RWPE2 (cell line): Measurements from ENCODE around the gene LAMA5.

Experiments used
- ATAC-seq: fragments of 200-7000 bp; cut with Tn5 transposase; 3 replicates; pipeline ENCODE4 v1.9.1; 2021; ENCODE audit warnings: low read depth
- DNase-seq: peaks from one replicate; pipeline ENCODE4 v3.0.0-alpha.2; 2020; ENCODE audit warnings: low spot score
- H3K27ac ChIP-seq: fragments of 450-650 bp; 2 replicates; pipeline ENCODE4 v1.5.1; 2017; ENCODE audit warnings: mild to moderate bottlenecking; ENCODE audit not compliant: poor library complexity, severe bottlenecking
- H3K27me3 ChIP-seq: fragments of 250-450 bp; sonication (Bioruptor Pico); 2 replicates; pipeline ENCODE4 v1.5.1; 2021; ENCODE audit warnings: mild to moderate bottlenecking, moderate library complexity; ENCODE audit not compliant: insufficient read depth, poor library complexity, severe bottlenecking
- H3K36me3 ChIP-seq: fragments of 250-450 bp; sonication (Bioruptor Pico); 2 replicates; pipeline ENCODE4 v1.5.1; 2020; ENCODE audit warnings: low read depth, mild to moderate bottlenecking, moderate library complexity
- H3K4me1 ChIP-seq: fragments of 250-450 bp; sonication (Bioruptor Pico); 2 replicates; pipeline ENCODE4 v1.5.1; 2021; ENCODE audit warnings: mild to moderate bottlenecking, moderate library complexity; ENCODE audit not compliant: insufficient read depth, poor library complexity, severe bottlenecking
- H3K4me3 ChIP-seq: fragments of 250-450 bp; sonication (Bioruptor Pico); 2 replicates; pipeline ENCODE4 v1.5.1; 2021; ENCODE audit warnings: mild to moderate bottlenecking, moderate library complexity; ENCODE audit not compliant: severe bottlenecking
- H3K9me3 ChIP-seq: fragments of 250-450 bp; sonication (Bioruptor Pico); 2 replicates; pipeline ENCODE4 v1.5.1; 2021; ENCODE audit warnings: mild to moderate bottlenecking, moderate library complexity; ENCODE audit not compliant: severe bottlenecking
- CTCF ChIP-seq: fragments of 450-650 bp; IDR thresholded peaks from one replicate; pipeline ENCODE4 v1.5.1; 2017; ENCODE audit warnings: mild to moderate bottlenecking, moderate library complexity; ENCODE audit not compliant: poor library complexity, severe bottlenecking

Gene LAMA5

GRCh38 chr20:62327726-62328495 is 39.2 kb downstream of the LAMA5 start:
- no peaks in the 10 kb centered on the region for H3K9me3 ChIP-seq

DNA sequence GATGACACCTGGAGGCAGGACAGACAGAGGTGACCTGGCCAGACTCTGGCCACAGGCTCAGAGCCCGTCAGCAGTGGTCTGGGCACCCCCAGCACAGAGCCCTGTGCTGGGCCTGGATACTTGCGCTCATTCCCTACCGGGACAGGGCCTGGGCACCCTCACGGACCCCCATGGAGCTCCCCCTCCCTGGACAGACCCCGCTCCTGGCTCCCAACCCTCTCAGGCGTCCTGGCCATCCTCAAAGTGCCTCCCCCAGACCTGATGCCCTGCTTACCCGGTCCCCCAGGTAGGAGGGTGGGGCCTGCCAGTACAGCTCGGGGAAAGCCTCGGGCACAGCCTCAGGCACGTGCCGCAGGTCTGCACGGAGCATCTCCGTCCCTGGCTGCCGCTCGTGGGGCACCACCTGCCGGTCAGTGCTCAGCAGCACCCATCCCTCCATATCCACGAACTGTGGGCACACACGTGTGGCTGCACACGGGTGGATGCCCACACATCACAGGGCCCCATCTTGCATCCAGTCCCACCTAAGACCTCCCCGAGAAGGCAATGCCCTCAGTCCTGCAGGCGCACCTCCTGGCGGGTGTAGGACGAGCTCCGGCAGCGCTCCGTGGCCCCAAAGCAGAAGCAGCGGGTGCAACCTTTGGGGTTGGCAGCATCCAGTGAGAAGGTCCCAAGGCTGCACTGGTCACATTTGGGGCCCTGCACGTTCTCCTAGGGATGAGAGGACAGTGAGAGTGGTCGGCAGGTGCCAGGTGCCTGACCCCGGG is 40.0 kb downstream of the LAMA5 start:
- Histone ChIP-seq H3K36me3 (peaks cover 97% of the 10 kb centered on the region), H3K9me3 (no peaks in the 10 kb centered on the region), H3K4me3 (no peak overlapping the region), H3K27me3 (no peaks in the 10 kb centered on the region), H3K27ac (no peak overlapping the region), H3K4me1 (no peaks in the 10 kb centered on the region)
- no peak for ATAC-seq
- TF ChIP-seq CTCF: no peak
- peak; percentile 85 for DNase-seq

More at GRCh38 chr20:62327726-62328495, 39.2 kb downstream of the LAMA5 start:
- ATAC-seq: no peak
- peaks cover 98% of the 10 kb centered on the region for H3K36me3 ChIP-seq
- no peaks in the 10 kb centered on the region for H3K4me1 ChIP-seq
- no peak overlapping the region for H3K4me3 ChIP-seq
- DNase-seq: peak; percentile 89
- TF ChIP-seq CTCF: no peak
- no peaks in the 10 kb centered on the region for H3K27me3 ChIP-seq
- H3K27ac ChIP-seq: no peak overlapping the region

GRCh38 chr20:62326559-62326958 is 40.6 kb downstream of the LAMA5 start:
- no peaks in the 10 kb centered on the region for H3K27me3 ChIP-seq
- ATAC-seq (no peak), DNase-seq (peak; percentile 86)
- H3K27ac ChIP-seq: no peak overlapping the region
- H3K4me1 ChIP-seq: no peaks in the 10 kb centered on the region
- H3K9me3 ChIP-seq: no peaks in the 10 kb centered on the region
- no peak for TF ChIP-seq CTCF
- peaks cover 96% of the 10 kb centered on the region for H3K36me3 ChIP-seq
- H3K4me3 ChIP-seq: no peak overlapping the region

DNA sequence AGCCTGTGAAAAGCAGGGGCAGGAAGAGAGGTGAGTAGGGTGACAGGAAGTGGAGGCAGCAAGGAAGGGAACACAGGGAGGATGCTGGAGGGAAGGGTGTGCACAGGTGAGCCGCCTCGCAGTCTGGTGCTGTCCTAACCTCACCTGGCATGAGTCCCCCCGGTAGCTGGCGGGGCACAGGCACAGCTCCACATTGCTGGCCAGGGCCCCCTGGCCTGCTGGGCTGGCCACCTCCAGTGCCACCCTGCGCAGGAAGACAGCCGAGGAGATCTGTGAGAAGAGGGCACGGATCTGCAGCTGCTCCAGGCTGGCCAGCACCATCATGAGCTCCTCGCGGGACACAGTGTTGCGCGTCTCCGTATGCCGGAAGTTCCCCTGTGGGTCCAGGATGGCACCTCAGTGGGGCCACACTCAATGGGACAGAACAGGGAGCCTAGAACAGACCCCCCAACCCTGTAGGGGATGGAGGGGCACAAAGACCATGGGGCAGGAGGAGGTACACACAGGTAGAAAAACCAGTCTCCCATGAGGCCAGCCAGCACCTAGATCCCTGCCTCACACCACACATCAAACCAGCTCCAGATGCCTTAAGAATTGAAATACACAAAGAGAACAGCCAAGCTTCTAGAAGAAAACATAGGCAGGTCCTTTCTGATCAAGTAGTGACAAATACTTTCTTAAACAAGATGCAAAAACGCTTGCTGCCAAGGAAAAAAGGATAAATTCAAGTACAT is 41.8 kb downstream of the LAMA5 start:
- no peaks in the 10 kb centered on the region for H3K9me3 ChIP-seq
- no peak overlapping the region for H3K27ac ChIP-seq
- H3K27me3 ChIP-seq: no peaks in the 10 kb centered on the region
- no peak for TF ChIP-seq CTCF
- peak; percentile 84 for DNase-seq
- no peak overlapping the region for H3K4me3 ChIP-seq
- H3K36me3 ChIP-seq: peaks cover 92% of the 10 kb centered on the region
- no peak for ATAC-seq
- H3K4me1 ChIP-seq: no peaks in the 10 kb centered on the region
